Measurements from ENCODE around the gene ATP2C2.

DNA sequence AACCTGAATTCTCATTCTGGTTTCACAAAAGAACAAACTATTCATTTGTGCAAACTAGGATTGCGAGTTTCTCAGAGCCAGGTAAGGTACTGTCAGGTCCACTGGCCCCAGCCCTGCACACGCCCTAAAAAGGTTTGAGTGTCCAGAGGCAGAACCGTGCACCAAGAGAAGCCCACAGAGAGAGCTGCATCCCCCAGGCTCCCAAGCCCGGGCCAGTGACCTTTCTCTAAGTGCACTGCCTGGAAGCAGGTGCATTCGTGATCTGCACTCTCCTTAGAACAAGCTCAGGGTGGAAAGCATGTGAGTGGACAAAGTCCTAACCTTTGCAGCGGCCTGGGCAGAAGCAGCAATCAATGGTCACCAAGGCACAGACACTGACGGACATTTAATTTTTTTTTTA is 109.3 kb downstream of the ATP2C2 start:
- TF ChIP-seq POLR2A (conservative IDR thresholded peaks at IDR 0.05) (no peak), MAFF (IDR thresholded peaks at IDR 0.05; ENCODE audit: low read length) (no peak), NFYB (IDR thresholded peaks at IDR 0.05; ENCODE audit: extremely low read depth, insufficient read length) (no peak), FOXM1 (IDR thresholded peaks at IDR 0.05; ENCODE audit: low read depth) (no peak), FOXM1 (CRISPR knock-in tag; IDR thresholded peaks at IDR 0.05; ENCODE audit: low read depth) (no peak), TAF1 (IDR thresholded peaks at IDR 0.05; ENCODE audit: control insufficient read depth, extremely low read depth, insufficient read depth, low read length, severe bottlenecking) (no peak)
- TF ChIP-seq, protein P1, sequence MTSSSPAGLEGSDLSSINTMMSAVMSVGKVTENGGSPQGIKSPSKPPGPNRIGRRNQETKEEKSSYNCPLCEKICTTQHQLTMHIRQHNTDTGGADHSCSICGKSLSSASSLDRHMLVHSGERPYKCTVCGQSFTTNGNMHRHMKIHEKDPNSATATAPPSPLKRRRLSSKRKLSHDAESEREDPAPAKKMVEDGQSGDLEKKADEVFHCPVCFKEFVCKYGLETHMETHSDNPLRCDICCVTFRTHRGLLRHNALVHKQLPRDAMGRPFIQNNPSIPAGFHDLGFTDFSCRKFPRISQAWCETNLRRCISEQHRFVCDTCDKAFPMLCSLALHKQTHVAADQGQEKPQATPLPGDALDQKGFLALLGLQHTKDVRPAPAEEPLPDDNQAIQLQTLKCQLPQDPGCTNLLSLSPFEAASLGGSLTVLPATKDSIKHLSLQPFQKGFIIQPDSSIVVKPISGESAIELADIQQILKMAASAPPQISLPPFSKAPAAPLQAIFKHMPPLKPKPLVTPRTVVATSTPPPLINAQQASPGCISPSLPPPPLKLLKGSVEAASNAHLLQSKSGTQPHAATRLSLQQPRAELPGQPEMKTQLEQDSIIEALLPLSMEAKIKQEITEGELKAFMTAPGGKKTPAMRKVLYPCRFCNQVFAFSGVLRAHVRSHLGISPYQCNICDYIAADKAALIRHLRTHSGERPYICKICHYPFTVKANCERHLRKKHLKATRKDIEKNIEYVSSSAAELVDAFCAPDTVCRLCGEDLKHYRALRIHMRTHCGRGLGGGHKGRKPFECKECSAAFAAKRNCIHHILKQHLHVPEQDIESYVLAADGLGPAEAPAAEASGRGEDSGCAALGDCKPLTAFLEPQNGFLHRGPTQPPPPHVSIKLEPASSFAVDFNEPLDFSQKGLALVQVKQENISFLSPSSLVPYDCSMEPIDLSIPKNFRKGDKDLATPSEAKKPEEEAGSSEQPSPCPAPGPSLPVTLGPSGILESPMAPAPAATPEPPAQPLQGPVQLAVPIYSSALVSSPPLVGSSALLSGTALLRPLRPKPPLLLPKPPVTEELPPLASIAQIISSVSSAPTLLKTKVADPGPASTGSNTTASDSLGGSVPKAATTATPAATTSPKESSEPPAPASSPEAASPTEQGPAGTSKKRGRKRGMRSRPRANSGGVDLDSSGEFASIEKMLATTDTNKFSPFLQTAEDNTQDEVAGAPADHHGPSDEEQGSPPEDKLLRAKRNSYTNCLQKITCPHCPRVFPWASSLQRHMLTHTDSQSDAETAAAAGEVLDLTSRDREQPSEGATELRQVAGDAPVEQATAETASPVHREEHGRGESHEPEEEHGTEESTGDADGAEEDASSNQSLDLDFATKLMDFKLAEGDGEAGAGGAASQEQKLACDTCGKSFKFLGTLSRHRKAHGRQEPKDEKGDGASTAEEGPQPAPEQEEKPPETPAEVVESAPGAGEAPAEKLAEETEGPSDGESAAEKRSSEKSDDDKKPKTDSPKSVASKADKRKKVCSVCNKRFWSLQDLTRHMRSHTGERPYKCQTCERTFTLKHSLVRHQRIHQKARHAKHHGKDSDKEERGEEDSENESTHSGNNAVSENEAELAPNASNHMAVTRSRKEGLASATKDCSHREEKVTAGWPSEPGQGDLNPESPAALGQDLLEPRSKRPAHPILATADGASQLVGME (CRISPR knock-in tag; IDR thresholded peaks at IDR 0.05) = no peak
- TF ChIP-seq, protein P2, sequence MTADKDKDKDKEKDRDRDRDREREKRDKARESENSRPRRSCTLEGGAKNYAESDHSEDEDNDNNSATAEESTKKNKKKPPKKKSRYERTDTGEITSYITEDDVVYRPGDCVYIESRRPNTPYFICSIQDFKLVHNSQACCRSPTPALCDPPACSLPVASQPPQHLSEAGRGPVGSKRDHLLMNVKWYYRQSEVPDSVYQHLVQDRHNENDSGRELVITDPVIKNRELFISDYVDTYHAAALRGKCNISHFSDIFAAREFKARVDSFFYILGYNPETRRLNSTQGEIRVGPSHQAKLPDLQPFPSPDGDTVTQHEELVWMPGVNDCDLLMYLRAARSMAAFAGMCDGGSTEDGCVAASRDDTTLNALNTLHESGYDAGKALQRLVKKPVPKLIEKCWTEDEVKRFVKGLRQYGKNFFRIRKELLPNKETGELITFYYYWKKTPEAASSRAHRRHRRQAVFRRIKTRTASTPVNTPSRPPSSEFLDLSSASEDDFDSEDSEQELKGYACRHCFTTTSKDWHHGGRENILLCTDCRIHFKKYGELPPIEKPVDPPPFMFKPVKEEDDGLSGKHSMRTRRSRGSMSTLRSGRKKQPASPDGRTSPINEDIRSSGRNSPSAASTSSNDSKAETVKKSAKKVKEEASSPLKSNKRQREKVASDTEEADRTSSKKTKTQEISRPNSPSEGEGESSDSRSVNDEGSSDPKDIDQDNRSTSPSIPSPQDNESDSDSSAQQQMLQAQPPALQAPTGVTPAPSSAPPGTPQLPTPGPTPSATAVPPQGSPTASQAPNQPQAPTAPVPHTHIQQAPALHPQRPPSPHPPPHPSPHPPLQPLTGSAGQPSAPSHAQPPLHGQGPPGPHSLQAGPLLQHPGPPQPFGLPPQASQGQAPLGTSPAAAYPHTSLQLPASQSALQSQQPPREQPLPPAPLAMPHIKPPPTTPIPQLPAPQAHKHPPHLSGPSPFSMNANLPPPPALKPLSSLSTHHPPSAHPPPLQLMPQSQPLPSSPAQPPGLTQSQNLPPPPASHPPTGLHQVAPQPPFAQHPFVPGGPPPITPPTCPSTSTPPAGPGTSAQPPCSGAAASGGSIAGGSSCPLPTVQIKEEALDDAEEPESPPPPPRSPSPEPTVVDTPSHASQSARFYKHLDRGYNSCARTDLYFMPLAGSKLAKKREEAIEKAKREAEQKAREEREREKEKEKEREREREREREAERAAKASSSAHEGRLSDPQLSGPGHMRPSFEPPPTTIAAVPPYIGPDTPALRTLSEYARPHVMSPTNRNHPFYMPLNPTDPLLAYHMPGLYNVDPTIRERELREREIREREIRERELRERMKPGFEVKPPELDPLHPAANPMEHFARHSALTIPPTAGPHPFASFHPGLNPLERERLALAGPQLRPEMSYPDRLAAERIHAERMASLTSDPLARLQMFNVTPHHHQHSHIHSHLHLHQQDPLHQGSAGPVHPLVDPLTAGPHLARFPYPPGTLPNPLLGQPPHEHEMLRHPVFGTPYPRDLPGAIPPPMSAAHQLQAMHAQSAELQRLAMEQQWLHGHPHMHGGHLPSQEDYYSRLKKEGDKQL (CRISPR knock-in tag; IDR thresholded peaks at IDR 0.05; ENCODE audit: borderline replicate concordance) = no peak
- TF ChIP-seq, protein P3, sequence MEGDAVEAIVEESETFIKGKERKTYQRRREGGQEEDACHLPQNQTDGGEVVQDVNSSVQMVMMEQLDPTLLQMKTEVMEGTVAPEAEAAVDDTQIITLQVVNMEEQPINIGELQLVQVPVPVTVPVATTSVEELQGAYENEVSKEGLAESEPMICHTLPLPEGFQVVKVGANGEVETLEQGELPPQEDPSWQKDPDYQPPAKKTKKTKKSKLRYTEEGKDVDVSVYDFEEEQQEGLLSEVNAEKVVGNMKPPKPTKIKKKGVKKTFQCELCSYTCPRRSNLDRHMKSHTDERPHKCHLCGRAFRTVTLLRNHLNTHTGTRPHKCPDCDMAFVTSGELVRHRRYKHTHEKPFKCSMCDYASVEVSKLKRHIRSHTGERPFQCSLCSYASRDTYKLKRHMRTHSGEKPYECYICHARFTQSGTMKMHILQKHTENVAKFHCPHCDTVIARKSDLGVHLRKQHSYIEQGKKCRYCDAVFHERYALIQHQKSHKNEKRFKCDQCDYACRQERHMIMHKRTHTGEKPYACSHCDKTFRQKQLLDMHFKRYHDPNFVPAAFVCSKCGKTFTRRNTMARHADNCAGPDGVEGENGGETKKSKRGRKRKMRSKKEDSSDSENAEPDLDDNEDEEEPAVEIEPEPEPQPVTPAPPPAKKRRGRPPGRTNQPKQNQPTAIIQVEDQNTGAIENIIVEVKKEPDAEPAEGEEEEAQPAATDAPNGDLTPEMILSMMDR (IDR thresholded peaks at IDR 0.05 in 2 of 3, conservative IDR thresholded peaks at IDR 0.05 in 1 of 3; ENCODE audit: insufficient read depth in 2 of 3, low read depth in 1 of 3, low read length in 3 of 3) = no peak
- TF ChIP-seq, protein P4, sequence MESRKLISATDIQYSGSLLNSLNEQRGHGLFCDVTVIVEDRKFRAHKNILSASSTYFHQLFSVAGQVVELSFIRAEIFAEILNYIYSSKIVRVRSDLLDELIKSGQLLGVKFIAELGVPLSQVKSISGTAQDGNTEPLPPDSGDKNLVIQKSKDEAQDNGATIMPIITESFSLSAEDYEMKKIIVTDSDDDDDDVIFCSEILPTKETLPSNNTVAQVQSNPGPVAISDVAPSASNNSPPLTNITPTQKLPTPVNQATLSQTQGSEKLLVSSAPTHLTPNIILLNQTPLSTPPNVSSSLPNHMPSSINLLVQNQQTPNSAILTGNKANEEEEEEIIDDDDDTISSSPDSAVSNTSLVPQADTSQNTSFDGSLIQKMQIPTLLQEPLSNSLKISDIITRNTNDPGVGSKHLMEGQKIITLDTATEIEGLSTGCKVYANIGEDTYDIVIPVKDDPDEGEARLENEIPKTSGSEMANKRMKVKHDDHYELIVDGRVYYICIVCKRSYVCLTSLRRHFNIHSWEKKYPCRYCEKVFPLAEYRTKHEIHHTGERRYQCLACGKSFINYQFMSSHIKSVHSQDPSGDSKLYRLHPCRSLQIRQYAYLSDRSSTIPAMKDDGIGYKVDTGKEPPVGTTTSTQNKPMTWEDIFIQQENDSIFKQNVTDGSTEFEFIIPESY (CRISPR knock-in tag; IDR thresholded peaks at IDR 0.05) = no peak

All from K562 (cell line).